Ovary (tissue), 9 donors: ENCODE data around the gene GCN1. TPM values are rescaled to one million over a fixed set of nuclear protein-coding genes. Genes with fewer than 3 reads are reported as not detected.
"Not testable (repeated sequence)": the region's sequence is repeated elsewhere in the genome, so short reads cannot be mapped to it uniquely, and the experiment has no call there.

Source experiments
- DNase-seq, 5 donors: peaks; one replicate each; pipeline ENCODE4 v3.0.0-alpha.2; 2019 to 2020
- H3K27ac ChIP-seq, 2 donors: fragments of 200-600 bp; one replicate each; pipeline versions ENCODE4 v1.5.1 to v1.8.0; 2019 to 2022
- H3K27me3 ChIP-seq: fragments of 200-600 bp; one replicate; pipeline ENCODE4 v1.8.0; 2022
- H3K36me3 ChIP-seq: fragments of 200-600 bp; sonication (generic); one replicate; pipeline ENCODE4 v1.5.1; 2019
- H3K4me1 ChIP-seq: one replicate; pipeline ENCODE4 v1.8.1; 2013; ENCODE audit warnings: mild to moderate bottlenecking, moderate library complexity; ENCODE audit not compliant: insufficient read depth
- H3K4me3 ChIP-seq: fragments of 200-600 bp; sonication (generic); one replicate; pipeline ENCODE4 v1.5.1; 2017
- H3K9me3 ChIP-seq, 2 donors: fragments of 200-600 bp in 1 of 2; sonication (generic) in 1 of 2; one replicate each; pipeline versions ENCODE4 v1.5.1 to v1.8.1; 2013 to 2019; ENCODE audit warnings: mild to moderate bottlenecking in 1 of 2, moderate library complexity in 1 of 2
- EP300 ChIP-seq: sonication (generic); formaldehyde crosslinking; IDR thresholded peaks from one replicate; pipeline ENCODE4 v1.6.1; 2017; ENCODE audit warnings: antibody characterized with exemption
- POLR2A ChIP-seq: fragments of 450-650 bp; IDR thresholded peaks from one replicate; pipeline ENCODE4 v1.6.1; 2017; ENCODE audit warnings: antibody characterized with exemption, mild to moderate bottlenecking, moderate library complexity
- WGBS, 3 donors: extraction: QIAGEN DNeasy Blood & Tissue Kit in 1 of 3; methylation state at CpG; one replicate each; pipeline versions ENCODE4 v1.1.5 to v1.1.7; 2013 to 2017; 5-methylcytosine and 5-hydroxymethylcytosine counted together
- intact Hi-C, 4 donors: fragments of 100-400 bp; cut with DNase I; formaldehyde crosslinking; loops; one replicate each; pipeline versions ENCODE4 v1.11.0 to v1.15.1; 2022 to 2023
- polyA plus RNA-seq, 2 donors: library from polyadenylated mRNA; stranded (reverse); fragments of 200-250 nt in 1 of 2; fragments of 350-450 nt in 1 of 2; fragmentation: Illumina TruSeq in 1 of 2; extraction: RNeasy Lipid Tissue Mini Kit (QIAGEN cat#74804) in 1 of 2; gene quantifications; one replicate each; pipeline ENCODE4 v1.2.3, GENCODE V29; 2013 to 2014
- total RNA-seq, 7 donors: library from RNA; depleted of rRNA in 2 of 7; stranded (reverse); fragments of >200 nt in 2 of 7; fragmentation: NEBNext Ultra II Directional in 3 of 7; extraction: Animal tissue kit (Norgen Biotek cat#: 25700) in 3 of 7; gene quantifications; one replicate each; pipeline versions ENCODE4 v1.1.0 to v1.2.4, GENCODE V29; 2016 to 2023
- TF ChIP-seq, protein P1 (sequence below), 3 donors: fragments of 450-650 bp in 2 of 3; fragments of 200-600 bp in 1 of 3; IDR thresholded peaks; one replicate each; pipeline versions ENCODE4 v1.5.1 to v1.8.0; 2016 to 2022; ENCODE audit warnings: antibody characterized with exemption in 3 of 3, mild to moderate bottlenecking in 1 of 3
- donor health status: DM: no; HTN: no; CAD: no; lungs with moderate emphysema.
- donor health status: DM: no; HTN: no; CAD: no.
- donor health status: Bipolar disorder and iron deficiency.
- donor health status: DM: yes; HTN: yes; CAD: no.
- donor health status: DM: no; HTN: no; CAD: no.
- donor health status: DM: yes; HTN: yes; CAD: no.

Gene GCN1
- total and polyA plus RNA-seq, 9 donors: 22.6 to 86.2 (median 61.4) TPM

DNA sequence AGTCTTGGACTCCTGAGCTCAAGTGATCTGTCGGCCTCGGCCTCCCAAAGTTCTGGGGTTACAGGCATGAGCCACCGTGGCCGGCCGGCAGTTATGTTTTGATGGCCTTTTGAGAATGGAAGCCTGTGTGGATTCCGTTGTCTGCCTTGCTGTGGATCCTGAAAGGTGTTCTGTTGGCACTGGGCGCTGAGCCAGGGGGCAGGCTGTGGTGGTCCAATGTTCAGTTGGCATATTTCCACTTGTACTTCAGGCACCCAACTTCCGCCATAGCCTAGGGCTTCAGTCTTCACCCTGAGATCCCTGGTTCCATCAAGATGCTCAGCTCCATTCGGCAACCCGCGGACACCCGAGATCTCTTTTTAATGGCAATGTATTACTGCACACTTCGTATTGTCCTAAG is 12.7 kb upstream of the GCN1 start:
- intact Hi-C loops: no loop called here

GRCh38 chr12:120206781-120207180 is 12.3 kb upstream of the GCN1 start:
- H3K27me3 ChIP-seq, H3K36me3 ChIP-seq, H3K4me1 ChIP-seq, H3K9me3 ChIP-seq, H3K4me3 ChIP-seq, DNase-seq, H3K27ac ChIP-seq, intact Hi-C loops: not testable (repeated sequence)
- WGBS, 3 donors: 89 to 92% (median 91%) methylated on average over 5 of the region's 5 CpGs

More for the DNA sequence above, 12.7 kb upstream of the GCN1 start:
- Histone ChIP-seq H3K9me3 (no peaks in the 10 kb centered on the region), H3K36me3 (no peaks in the 10 kb centered on the region), H3K27ac (no peak overlapping the region), H3K4me1 (no peaks in the 10 kb centered on the region), H3K27me3 (no peaks in the 10 kb centered on the region), H3K4me3 (no peak overlapping the region)
- TF ChIP-seq POLR2A (no peak), EP300 (no peak)
- TF ChIP-seq, protein P1, sequence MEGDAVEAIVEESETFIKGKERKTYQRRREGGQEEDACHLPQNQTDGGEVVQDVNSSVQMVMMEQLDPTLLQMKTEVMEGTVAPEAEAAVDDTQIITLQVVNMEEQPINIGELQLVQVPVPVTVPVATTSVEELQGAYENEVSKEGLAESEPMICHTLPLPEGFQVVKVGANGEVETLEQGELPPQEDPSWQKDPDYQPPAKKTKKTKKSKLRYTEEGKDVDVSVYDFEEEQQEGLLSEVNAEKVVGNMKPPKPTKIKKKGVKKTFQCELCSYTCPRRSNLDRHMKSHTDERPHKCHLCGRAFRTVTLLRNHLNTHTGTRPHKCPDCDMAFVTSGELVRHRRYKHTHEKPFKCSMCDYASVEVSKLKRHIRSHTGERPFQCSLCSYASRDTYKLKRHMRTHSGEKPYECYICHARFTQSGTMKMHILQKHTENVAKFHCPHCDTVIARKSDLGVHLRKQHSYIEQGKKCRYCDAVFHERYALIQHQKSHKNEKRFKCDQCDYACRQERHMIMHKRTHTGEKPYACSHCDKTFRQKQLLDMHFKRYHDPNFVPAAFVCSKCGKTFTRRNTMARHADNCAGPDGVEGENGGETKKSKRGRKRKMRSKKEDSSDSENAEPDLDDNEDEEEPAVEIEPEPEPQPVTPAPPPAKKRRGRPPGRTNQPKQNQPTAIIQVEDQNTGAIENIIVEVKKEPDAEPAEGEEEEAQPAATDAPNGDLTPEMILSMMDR (IDR thresholded peaks at IDR 0.05): no peak
- 95 to 97% (median 95%) methylated on average over 13 of the region's 13 CpGs for WGBS, 3 donors
- DNase-seq: no peak

DNA sequence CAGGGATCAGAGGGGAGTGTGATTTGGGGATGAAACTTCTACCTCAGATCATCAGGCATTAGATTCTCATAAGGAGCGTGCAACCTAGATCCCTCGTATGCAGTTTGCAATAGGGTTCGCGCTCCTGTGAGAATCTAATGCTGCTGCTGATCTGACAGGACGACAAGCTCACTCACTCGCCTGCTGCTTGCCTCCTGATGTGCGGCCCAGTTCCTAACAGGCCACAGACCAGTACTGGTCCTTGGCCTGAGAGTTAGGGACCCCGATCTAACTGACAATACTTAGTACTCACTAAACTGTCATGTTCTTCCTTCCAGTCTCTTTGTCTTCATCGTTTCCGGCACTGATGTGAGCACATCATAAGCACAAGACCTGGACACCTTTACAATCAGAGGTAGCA is 11.7 kb upstream of the GCN1 start:
- Histone ChIP-seq H3K36me3 (no peaks in the 10 kb centered on the region), H3K4me3 (no peak overlapping the region), H3K27ac (no peak overlapping the region), H3K4me1 (no peaks in the 10 kb centered on the region), H3K27me3 (no peaks in the 10 kb centered on the region), H3K9me3 (no peaks in the 10 kb centered on the region)
- 95 to 96% (median 96%) methylated on average over 10 of the region's 10 CpGs for WGBS, 3 donors
- TF ChIP-seq POLR2A (no peak), EP300 (no peak)
- TF ChIP-seq, protein P1 (IDR thresholded peaks at IDR 0.05): no peak
- DNase-seq: no peak
- intact Hi-C loops: no loop called here

DNA sequence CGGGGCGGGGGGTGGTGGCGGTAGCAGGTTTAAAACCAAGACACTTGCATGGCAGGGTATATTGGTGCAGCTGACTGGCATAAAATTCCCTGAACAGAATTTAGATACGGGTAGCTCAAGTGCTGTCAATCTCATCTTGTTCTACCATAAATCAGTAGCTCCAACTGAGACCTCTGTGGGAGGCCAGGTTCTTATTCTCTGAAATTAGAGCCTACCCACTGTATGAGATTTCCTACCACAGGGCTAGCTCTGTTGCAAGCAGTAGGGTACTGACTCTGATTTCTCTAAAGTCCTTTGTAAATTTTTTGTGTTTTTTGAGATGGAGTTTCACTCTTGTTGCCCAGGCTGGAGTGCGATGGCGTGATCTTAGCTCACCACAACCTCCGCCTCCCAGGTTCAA is 9.7 kb upstream of the GCN1 start:
- Histone ChIP-seq H3K27me3 (no peaks in the 10 kb centered on the region), H3K36me3 (no peaks in the 10 kb centered on the region), H3K27ac (no peak overlapping the region), H3K4me1 (peaks cover 6% of the 10 kb centered on the region), H3K9me3 (no peaks in the 10 kb centered on the region), H3K4me3 (no peak overlapping the region)
- WGBS, 3 donors: 93 to 95% (median 94%) methylated on average over 7 of the region's 7 CpGs
- intact Hi-C loops: no loop called here
- TF ChIP-seq, protein P1 (IDR thresholded peaks at IDR 0.05): no peak
- TF ChIP-seq EP300: no peak
- no peak for TF ChIP-seq POLR2A
- no peak for DNase-seq

DNA sequence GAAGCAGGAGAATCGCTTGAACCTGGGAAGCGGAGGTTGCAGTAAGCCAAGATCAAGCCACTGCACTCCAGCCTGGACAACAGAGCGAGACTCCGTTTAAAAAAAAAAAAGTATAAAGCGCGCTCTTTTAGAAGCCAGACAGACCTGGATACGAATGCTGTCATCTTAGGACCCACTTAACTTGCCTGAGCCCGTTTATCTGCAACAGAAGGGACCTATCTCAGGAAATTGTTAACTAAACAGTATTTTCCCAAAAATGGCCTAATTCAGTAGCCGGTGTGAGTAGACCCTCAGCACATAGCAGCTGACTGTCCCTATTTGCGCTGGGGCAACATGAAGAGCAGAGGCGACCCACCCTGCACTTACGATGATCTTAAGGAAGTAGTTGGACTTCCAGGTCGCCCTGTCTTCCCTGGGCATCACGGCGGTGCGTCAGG is 5.9 kb upstream of the GCN1 start:
- WGBS, 3 donors: 1 to 2% (median 1%) methylated on average over 16 of the region's 16 CpGs
- Histone ChIP-seq H3K4me1 (peaks cover 8% of the 10 kb centered on the region), H3K9me3 (no peaks in the 10 kb centered on the region), H3K27me3 (no peaks in the 10 kb centered on the region), H3K27ac (peak overlapping the region; percentile 7 to 61), H3K4me3 (peak overlapping the region; percentile 96), H3K36me3 (no peaks in the 10 kb centered on the region)
- TF ChIP-seq, protein P1 (IDR thresholded peaks at IDR 0.05): no peak
- TF ChIP-seq EP300: no peak
- TF ChIP-seq POLR2A: no peak
- intact Hi-C loops: no loop called here
- DNase-seq: no peak
